Neutrophil (primary cell): ENCODE data around the gene THSD4.

Source experiments
- H3K27ac ChIP-seq: fragments of 200-600 bp; sonication (generic); 2 replicates; pipeline ENCODE4 v1.5.1; 2016; ENCODE audit warnings: mild to moderate bottlenecking, moderate library complexity
- H3K27me3 ChIP-seq: fragments of 200-600 bp; sonication (generic); 2 replicates; pipeline ENCODE4 v1.6.0; 2016; ENCODE audit warnings: mild to moderate bottlenecking
- H3K36me3 ChIP-seq: fragments of 200-600 bp; sonication (generic); 2 replicates; pipeline ENCODE4 v1.5.1; 2017
- H3K4me1 ChIP-seq, 2 experiments: fragments of 200-600 bp in 1 of 2; sonication (generic) in 1 of 2; 1 replicate in 1 of 2; 2 replicates in 1 of 2; pipeline versions ENCODE4 v1.5.1 to v1.6.1; 2013 to 2016; ENCODE audit warnings: low read depth in 1 of 2, low read length in 1 of 2, mild to moderate bottlenecking in 1 of 2, moderate library complexity in 1 of 2; ENCODE audit not compliant: control insufficient read depth in 1 of 2, insufficient read depth in 1 of 2
- H3K4me3 ChIP-seq, 2 experiments: fragments of 200-600 bp in 1 of 2; sonication (generic) in 1 of 2; 1 replicate in 1 of 2; 2 replicates in 1 of 2; pipeline ENCODE4 v1.5.1; 2013 to 2016; ENCODE audit warnings: low read depth in 1 of 2, low read length in 1 of 2, mild to moderate bottlenecking in 1 of 2, moderate library complexity in 1 of 2
- H3K9me3 ChIP-seq: fragments of 200-600 bp; sonication (generic); 2 replicates; pipeline ENCODE4 v1.5.1; 2016
- CTCF ChIP-seq: fragments of 200-600 bp; sonication (generic); IDR thresholded peaks from 2 replicates; pipeline ENCODE4 v1.5.1; 2016; ENCODE audit warnings: antibody characterized with exemption

THSD4 gene

GRCh38 chr15:71325481-71325880 lies 210.2 kb downstream of the THSD4 start:
- no peaks in the 10 kb centered on the region for H3K36me3 ChIP-seq
- no peak for TF ChIP-seq CTCF
- H3K27ac ChIP-seq = no peak overlapping the region

GRCh38 chr15:71328453-71328852 lies 213.2 kb downstream of the THSD4 start:
- Histone ChIP-seq H3K9me3 (no peaks in the 10 kb centered on the region), H3K27ac (no peak overlapping the region), H3K4me1 (no peaks in the 10 kb centered on the region), H3K27me3 (no peaks in the 10 kb centered on the region), H3K36me3 (no peaks in the 10 kb centered on the region), H3K4me3 (no peak overlapping the region)
- TF ChIP-seq CTCF = no peak

More at GRCh38 chr15:71325481-71325880, 210.2 kb downstream of the THSD4 start:
- H3K4me3 ChIP-seq = no peak overlapping the region
- H3K27me3 ChIP-seq = no peaks in the 10 kb centered on the region
- no peaks in the 10 kb centered on the region for H3K4me1 ChIP-seq
- H3K9me3 ChIP-seq = no peaks in the 10 kb centered on the region

- Histone ChIP-seq H3K4me1 (no peaks in the 10 kb centered on the region), H3K27ac (no peak overlapping the region), H3K27me3 (no peaks in the 10 kb centered on the region), H3K9me3 (no peaks in the 10 kb centered on the region), H3K4me3 (no peak overlapping the region), H3K36me3 (no peaks in the 10 kb centered on the region)
- TF ChIP-seq CTCF = no peak
These were observed 213.8 kb downstream of the THSD4 start for GRCh38 chr15:71329041-71329440.

- H3K27me3 ChIP-seq = no peaks in the 10 kb centered on the region
- H3K36me3 ChIP-seq = no peaks in the 10 kb centered on the region
- TF ChIP-seq CTCF = no peak
- no peak overlapping the region for H3K27ac ChIP-seq
- H3K4me1 ChIP-seq = no peaks in the 10 kb centered on the region
- no peaks in the 10 kb centered on the region for H3K9me3 ChIP-seq
- H3K4me3 ChIP-seq = no peak overlapping the region
These were observed 214.4 kb downstream of the THSD4 start for GRCh38 chr15:71329497-71330260.

GRCh38 chr15:71330638-71331162 lies 215.4 kb downstream of the THSD4 start:
- no peaks in the 10 kb centered on the region for H3K36me3 ChIP-seq
- H3K9me3 ChIP-seq = no peaks in the 10 kb centered on the region
- no peaks in the 10 kb centered on the region for H3K4me1 ChIP-seq
- H3K27me3 ChIP-seq = peaks cover 5% of the 10 kb centered on the region
- H3K27ac ChIP-seq = no peak overlapping the region
- TF ChIP-seq CTCF = no peak
- H3K4me3 ChIP-seq = no peak overlapping the region
